GM21360 (cell line): ENCODE data around the gene FOXD3.

Experiments used
- ATAC-seq: cut with Tn5 transposase; IDR thresholded peaks from one replicate; pipeline ENCODE4 v1.9.1; 2021; ENCODE audit warnings: mild to moderate bottlenecking, moderate library complexity; ENCODE audit not compliant: unreplicated experiment

Gene FOXD3

DNA sequence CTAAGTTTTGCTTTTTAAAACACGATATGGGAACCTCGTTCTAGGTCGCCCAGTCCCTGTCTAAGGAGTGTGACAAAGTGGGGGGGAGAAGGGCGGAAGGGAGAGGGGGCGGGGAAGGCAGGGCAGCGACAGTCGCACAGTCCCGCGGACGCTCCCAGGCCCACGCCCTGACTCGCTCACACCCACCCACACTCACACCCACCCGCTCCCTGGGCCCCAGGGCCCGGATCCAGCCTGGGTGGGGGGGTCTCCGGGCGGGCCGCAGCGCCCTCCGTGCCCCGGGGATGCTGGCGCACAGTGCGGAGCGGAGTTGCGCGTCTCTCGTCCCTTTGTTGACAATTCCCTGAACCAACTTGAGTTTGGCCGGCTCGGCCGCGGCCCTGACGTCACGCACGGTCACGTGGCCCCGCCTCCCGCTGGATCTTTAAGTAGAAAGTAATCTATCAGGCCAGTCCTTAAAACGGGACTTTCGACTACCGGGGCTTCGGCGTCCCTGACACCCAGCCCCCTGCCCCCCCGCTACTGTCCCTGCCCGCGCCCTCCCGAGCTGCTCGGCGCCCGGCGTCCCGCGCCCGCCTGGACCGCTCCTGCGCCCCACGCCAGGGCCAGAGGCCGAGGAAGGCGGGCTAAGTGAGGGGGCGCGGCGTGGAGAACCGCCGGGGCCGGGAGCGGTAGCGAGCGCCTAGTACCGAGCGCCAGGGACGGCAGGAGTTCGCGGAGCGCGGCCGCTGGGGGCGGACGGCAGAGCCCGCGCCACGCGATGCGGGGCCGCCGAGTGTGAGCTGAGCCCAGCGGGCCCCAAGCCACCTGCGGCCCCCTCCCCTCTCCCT is at the start of gene FOXD3:
Gene FOXD3, plus strand, starts transcription at position 454 of the 830 bp plus-strand sequence. CDS start 492 bp downstream, outside the sequence.
- ATAC-seq: peak; percentile 54

DNA sequence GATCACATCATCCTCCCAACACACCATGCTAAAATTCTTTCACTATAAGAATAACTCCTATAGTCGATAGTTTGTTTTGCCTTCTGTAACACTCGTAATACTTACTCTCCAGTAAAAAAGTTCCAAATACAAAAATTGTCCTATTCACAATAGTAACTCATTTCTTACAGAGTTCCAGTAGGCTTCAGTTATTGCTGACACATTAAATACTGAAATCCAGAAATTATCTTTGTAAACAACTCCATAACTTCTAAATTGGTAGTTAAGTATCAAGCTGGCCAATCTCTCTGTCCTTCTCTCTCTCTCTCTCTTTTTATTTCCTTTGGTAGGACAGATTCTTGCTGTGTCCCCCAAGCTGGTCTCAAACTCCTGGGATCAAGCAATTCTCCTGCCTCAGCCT is 49.6 kb upstream of the FOXD3 start:
- ATAC-seq: no peak

DNA sequence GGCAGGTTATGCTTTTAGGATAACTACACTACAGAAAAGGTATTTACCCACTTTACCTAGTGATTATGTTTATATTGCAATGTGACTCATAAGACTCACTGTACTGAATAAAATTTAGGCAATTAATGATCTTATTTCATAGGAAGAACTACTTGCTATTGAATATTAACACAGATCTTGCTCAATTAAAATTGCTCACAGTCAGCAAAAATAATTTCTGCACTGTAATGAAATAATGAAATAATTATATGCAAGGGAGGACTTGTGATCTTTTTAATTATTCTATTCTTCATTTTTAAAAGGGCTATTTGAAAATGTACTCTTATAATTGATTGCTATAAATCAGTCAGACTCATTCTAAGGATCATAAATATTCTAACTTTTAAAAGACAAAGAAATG is 48.0 kb upstream of the FOXD3 start:
- ATAC-seq: no peak

DNA sequence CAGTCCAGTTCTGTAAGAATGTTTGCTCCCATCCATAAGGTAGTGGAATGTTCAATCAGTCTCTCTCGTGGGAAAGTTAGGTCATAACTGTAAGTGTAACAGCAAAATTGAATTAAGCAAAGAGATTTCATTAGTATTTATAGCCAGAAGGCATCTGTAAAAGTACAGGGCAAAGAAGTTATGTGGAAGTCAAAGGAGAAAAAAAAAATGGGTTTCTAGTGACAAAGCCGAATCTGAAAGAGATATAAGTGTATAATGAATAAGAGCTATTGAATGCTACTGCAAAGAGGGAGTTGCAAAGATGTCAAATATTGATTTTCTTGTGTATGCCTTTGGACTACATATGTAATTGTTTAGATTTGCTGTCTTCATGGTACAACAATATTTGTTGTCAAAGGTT is 47.4 kb upstream of the FOXD3 start:
- ATAC-seq: no peak

DNA sequence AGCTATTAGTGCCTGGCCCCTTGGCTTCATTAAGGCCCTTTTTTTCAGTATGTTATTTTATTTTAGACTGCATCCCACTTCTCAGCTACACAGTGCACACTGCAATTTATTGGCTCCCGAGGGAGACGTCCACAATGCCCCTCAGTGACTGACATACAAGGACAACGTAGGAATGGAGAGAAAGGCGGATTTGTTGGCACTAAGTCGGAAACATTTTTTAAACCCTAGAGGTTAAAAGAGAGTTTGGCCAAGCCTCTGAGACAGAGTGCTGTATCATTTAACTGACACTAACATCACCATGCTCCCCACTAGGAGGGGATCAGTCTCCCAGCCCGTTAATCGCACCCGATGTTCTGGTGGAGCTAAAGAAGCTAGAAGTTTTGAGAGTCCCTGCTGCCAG is 45.7 kb upstream of the FOXD3 start:
- no peak for ATAC-seq

DNA sequence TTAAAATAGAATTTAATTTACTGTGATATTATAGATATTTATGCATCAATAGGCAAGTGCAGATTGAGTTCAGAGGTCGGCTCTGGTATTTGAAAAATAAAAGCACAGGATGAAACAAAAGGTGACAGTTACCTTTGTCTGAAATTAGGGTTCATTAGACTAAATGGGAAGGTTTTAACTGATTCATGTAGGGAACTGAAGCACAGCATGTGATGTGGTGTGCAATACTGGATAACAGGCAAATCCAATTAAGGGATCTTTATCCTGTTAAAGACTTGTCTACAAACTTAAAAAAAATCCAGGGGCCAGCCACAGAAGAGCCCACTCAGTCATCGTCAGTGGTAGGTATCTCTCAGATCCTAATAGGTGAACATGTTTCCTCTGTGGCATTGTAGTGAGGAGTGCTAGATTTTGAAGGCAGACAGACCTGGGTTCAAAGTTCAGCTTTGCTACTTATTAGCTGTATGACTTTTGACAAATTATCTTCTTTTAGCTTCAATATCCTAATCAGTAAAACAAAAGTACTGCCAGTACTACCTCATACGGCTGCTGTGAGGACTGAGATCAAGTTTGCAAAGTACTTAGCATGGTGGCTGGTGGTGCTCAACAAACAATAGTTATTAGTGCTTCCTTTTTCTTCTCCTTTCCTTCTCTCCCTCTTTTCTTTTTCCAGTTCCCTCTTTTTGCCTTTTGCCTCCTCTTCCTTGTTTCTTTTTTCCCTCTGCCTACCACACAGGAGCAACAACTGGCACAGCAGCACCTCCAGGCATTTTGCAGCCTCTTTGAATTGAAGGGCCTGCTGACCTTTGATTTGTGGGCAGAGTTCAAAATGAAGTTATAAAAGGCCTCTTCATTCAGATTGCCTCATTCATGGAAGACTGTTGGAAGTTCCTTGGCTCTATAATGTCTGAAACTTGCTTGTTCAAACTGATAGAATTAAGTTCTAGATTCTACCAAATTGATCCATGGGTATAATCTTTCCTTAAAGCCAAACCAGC is 44.9 kb upstream of the FOXD3 start:
- no peak for ATAC-seq

DNA sequence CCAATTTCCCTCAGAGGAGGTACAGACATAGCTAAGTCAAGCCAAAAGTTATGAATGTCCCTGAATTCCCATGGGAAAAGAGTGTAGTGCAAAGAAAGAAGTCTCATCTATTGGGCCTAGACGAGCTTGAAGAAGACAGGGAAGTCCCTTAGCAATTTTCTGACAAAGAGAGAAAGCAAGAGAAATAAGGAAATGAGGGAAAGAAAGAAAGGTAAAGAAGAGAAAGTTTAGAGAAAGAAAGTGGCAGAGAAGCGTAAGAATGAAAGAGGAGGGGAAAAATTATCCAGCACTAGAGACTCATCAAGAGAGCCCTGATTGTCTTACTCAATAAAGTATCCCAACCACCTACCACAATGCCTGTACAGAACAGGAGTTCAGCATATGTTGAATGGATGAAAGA is 40.6 kb upstream of the FOXD3 start:
- no peak for ATAC-seq

DNA sequence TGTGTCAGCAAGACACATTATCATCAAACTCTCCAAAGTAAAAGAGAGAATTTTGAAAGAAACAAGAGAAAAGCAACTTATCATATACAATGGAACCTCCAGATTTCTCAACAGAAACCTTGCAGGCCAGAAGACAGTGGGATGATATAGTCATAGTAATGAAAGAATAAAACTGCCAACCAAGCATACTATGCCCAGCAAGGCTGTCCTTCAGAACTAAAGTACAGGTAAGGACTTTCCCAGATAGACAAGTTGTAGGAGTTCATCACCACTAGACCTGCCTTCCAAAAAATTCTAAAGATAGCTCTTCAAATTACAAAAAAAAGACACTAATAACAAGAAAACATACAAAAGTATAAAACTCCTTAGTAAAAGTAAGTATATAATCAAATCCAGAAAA is 33.2 kb upstream of the FOXD3 start:
- ATAC-seq: no peak

DNA sequence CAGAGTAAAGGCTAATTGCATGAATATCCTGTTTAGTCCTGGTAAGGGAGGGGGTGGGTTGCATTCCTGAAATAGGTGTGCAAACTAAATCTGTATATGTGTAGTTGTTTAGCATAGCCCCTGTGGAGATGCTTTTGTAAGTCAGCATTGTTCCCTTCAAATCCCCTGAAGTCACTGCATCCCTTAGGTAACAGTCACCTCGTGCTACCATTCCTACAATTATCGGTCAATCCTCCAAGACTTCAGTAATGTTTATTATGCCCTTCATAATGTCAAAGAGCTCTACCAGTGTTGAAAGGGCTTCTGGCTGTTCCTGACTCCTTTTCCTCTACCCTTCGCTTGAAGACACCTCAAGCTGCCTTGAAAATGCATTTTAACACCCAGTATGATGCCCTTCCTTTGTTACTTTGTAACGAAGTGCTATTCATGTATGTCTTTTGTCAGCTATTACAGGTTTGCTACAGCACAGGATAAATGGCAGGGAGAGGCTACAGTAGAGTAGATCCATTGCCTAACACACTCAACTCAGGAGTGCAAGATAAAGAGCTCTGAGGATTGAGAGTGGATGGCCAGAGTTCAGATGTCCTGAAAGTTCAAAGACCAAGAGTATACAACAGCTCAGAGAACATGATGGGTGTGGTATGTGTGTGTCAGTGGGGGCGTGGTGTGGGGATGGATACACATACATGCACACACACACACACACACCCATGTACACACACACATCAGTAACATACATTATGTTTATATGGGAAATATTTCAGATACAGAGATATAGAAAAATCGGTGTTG is 27.4 kb upstream of the FOXD3 start:
- ATAC-seq: no peak

DNA sequence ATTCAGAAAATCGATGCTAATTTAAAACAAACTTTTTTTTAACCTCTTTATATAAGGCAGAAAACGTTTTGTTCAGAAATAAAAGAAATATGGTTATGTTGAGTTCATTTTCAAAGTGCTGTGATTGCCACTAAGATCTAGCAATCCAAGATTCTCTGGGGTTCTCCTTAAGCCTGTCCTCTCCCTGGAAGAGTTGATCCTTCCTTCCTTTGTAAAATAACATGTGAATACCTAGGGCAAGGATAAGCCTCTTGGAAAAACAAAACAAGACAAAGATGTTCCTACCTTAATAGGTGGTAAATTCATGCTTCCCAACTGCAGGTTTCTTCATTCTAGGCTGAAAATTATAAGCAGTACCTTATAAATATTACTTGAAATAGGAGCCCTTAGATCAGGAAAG is 18.0 kb upstream of the FOXD3 start:
- ATAC-seq: no peak

DNA sequence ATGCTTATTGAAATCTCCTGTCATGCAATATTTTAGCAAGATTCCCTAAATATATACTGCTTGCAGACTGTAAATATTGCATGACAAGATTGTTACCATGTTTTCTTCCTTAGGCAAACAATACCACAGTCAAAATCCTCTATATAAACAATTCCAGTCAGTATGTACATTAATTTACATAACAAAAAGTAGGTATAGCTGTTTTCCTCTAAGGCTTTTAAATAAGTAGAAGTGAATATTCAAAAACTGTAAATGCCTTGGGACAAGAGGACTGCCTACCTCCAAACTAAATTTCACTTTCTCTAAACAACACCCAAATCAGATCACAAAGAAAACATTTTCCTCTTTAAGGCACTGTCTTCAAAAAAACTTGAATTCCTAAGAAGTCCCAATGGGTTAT is 17.3 kb upstream of the FOXD3 start:
- ATAC-seq: no peak

DNA sequence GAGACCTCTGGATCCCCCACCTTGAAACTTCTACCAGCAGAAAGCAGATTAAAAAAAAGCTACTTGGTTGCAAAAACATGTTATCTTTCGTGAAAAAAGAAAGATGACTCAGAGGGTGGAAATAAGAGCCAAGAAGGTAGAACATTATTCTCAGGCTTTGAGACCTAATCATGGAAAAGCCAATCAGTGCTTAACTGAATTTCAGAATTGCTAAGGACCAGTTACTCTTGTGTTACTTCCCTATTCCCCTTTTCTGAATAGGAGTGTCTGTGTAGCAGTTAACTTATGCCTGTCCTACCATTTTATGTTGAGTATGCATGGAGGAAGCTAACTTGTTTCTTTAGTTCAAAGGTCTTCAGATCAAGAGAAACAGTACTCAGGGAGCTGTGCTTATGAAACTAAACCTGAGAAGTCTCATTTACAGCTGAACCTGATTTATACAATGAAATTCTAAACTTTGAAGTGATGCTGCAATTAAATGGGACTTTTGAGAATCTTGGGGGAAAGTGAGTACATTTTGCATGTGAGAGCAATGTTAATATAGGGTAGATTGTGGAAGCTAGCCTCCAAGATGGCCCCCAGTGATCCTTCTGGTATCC is 15.1 kb upstream of the FOXD3 start:
- ATAC-seq: no peak

DNA sequence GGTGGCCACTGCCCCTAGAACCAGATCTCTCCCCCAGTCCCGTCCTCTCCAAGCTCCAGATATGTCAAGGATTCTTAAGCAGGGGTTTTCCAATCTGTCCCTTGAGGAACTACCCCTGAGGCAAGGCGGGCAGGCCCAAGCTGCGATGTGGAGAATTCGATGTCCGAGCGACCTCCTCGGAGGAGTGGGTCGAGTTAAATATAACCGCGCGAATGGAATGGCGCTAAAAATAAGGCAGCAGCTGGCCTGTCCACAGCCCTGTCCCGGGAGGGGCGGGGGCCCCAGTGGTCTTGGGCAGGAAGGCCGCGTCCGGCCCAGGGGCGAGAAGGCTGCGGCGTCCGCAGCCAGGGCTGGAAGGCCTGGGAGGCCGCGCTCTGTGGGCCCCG is 5.8 kb upstream of the FOXD3 start:
- no peak for ATAC-seq

DNA sequence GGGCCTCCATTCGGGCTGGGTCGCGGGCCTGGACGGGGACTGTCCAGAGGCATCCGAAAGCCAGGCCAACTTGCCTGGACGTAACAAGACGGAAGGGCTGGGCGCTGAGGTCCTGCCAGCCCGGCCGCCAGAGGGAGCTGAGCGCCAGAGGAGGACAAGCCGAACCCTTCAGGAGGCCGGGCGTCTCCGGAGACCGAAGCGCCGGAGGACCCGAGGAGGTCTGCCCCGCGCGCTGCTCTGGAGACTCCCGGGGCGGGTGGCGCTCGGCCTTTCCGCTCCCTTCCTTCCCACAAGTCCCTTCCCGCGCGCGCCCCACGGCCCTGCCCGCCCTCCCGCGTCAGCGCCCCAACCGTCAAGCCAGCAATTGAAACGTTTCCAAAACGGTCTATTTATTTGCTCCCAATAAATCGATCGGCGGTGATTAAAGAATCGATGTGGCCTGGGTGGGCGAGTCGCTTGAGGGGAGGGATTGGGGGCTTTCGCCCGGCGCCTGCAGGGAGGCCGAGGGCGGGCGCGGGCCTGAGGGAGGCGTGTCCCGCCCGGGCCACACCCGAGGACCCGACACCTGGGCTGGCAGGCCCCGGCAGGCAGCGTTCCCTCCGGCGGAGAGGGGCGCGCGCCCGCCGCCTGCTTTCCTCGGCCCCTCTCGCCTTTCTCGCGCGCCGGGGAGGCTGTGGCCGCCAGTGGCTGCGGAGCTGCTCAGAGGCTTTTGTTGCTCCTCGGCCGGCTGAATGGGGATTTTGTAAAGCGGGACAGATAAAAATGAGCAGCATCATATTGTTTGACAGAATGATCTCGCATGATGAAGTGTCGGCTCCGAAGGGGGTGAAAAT is 5.2 kb upstream of the FOXD3 start:
- peak; percentile 83 for ATAC-seq

DNA sequence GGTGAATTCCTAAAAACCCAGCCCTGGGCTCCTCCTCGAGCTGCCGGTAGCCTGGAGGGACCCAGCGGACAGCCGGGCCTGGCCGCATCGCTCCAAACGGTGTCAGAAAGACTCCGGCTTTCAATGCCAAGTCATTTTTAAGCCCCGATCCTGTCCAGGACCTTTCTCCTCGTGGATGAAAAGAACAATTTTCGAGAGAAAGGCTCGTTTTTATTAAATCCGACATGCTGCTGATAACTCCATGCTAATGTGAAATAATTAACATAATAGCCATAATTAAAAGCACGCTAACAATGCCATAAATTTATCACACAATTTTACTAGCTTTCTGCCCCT is 4.6 kb upstream of the FOXD3 start:
- ATAC-seq: no peak

DNA sequence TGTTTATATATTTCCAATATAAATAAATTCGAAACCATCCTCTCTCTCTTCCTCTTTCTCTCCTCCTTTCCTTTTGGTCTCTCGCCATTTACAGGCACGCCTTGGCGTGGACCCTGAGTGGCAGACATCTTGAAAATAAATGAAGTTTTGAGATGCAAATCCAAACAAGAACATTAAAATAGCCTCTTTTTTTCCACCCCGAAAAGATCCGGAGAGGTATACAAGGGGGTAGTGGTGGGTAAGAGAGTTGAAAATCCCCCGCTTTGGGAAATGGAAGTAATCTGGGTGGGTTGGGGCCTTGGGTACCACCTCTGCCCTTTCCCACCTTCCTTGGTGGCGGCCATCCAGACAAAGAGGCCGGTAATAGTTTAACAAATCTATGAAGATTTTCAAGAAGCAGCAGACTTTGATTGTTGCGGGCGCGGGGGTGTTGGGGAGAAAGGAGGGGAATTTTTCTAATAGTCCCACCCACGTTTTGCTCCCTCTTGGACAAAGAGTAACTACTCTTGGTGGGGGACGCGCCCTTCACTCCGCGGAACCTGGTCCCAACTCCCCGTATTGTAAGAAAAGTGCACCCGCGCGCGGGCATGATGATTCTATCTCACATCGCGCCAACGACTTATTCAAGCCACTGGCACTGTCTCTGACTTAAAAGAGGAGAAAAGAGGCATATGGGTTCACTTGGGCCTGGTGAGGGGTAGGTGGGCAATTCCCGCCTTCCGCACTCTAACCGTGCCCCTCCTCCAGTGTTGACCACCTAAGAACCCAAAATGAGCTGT is 4.0 kb upstream of the FOXD3 start:
- no peak for ATAC-seq

DNA sequence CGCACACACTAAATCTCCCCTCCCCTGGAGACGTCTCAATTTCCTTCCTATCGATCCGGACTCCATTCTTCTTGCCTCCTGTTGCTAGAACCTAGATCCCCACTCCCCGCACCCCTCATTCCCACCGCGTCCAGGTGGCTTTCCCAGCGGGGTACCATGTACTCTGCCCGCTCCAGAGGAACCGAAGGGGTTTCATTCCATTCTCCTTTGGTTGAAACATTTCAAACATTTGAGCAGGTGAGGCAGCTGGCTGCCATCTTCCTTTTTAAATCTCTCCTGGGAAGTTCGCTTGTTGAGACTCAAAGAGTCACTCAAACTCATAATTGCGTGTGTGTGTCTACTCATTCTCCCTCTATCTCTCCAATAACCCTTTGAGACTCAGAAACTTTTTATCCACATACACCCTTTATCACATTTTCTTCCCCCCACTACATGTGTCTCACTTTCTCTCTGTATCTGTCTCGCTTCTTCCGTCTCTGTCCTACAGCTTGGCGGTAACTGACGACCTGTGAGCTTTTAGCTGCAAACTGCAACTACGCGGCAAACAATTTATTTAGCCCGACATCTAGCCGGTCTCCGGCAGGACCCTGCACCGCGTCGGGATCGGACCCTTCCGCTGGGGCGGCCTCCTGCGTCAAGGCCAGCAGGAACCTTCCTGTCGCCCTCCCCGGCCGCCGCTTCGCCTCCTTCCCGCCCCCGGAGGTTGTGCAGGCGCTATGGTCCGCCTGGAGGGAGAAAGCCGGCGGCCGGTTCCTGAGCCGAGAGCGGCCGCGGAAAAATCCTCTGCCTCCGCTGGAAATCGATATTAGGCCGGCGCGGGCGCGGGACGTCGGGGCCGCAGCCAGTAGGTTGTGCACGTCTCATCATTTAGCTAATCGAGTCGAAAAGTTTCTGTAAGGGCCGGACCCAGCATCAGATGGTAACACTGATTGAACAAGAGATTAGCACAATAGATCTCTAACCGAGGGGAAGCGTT is 3.0 kb upstream of the FOXD3 start:
- no peak for ATAC-seq
